ENCODE measurements around the gene SPATA31D1. TPM values are rescaled to one million over a fixed set of nuclear protein-coding genes. Genes with fewer than 3 reads are reported as not detected.

The SPATA31D1 gene
- polyA plus RNA-seq, 1 experiment: not detected

DNA sequence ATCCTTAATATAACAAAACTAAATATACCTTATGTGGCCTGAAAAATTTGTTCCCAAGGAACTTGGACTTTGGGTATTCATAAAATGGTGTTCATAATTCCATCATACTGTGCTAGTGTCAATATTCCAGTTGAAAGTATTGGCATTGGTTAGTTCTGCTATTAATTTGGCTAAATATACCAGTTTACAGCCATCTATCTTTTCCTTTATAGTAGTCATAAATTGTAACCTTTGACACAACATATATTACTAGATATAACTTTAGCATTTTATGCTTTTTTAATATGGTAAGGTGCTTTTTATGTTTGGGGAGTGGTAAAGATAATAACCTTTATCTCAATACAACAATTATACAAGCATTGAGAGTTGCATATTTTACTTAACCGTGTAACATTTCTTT is 23.7 kb downstream of the SPATA31D1 start:
- no peak for DNase-seq (ENCODE audit: low read depth)
- ChIA-PET POLR2A (no interaction called here), CTCF (interaction anchor here (0.6 kb wide), 1 partner anchor 595 kb away, joined by 3 read pairs; no protein-coding TSS in a partner anchor)
- H3K27me3 ChIP-seq (ENCODE audit: control insufficient read depth, insufficient read depth, low read length): no peaks in the 10 kb centered on the region
- H3K4me3 ChIP-seq (ENCODE audit: low read depth, low read length): no peak overlapping the region
- no peaks in the 10 kb centered on the region for H3K36me3 ChIP-seq (ENCODE audit: control insufficient read depth, insufficient read depth, low read length)
- TF ChIP-seq, protein P1, sequence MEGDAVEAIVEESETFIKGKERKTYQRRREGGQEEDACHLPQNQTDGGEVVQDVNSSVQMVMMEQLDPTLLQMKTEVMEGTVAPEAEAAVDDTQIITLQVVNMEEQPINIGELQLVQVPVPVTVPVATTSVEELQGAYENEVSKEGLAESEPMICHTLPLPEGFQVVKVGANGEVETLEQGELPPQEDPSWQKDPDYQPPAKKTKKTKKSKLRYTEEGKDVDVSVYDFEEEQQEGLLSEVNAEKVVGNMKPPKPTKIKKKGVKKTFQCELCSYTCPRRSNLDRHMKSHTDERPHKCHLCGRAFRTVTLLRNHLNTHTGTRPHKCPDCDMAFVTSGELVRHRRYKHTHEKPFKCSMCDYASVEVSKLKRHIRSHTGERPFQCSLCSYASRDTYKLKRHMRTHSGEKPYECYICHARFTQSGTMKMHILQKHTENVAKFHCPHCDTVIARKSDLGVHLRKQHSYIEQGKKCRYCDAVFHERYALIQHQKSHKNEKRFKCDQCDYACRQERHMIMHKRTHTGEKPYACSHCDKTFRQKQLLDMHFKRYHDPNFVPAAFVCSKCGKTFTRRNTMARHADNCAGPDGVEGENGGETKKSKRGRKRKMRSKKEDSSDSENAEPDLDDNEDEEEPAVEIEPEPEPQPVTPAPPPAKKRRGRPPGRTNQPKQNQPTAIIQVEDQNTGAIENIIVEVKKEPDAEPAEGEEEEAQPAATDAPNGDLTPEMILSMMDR (IDR thresholded peaks at IDR 0.05; ENCODE audit: insufficient read depth, low read depth, low read length): no peak

DNA sequence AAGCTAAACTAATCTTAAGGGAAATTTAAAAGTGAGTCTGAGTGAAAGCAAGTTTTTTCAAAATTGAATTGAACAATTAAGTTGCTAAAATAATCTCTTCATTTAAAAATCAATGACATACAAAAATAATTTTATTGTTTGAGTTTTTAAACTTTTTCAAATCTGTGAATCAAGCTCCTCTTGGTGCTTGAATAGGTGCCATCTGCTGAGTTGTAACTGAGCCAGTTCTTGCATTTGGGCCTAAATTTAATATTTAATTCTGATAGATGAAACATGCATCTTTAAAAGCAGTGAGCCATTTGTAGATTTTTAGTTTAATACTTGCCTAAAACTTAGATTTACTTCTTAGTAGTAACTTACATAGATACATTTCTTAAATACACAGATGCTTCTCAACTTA is 31.8 kb downstream of the SPATA31D1 start:
- H3K27me3 ChIP-seq (ENCODE audit: control insufficient read depth, insufficient read depth, low read length): no peaks in the 10 kb centered on the region
- TF ChIP-seq, protein P1 (IDR thresholded peaks at IDR 0.05; ENCODE audit: insufficient read depth, low read depth, low read length): no peak
- ChIA-PET CTCF (no interaction called here), POLR2A (no interaction called here)
- no peak overlapping the region for H3K4me3 ChIP-seq (ENCODE audit: low read depth, low read length)
- no peak for DNase-seq (ENCODE audit: low read depth)
- no peaks in the 10 kb centered on the region for H3K36me3 ChIP-seq (ENCODE audit: control insufficient read depth, insufficient read depth, low read length)

DNA sequence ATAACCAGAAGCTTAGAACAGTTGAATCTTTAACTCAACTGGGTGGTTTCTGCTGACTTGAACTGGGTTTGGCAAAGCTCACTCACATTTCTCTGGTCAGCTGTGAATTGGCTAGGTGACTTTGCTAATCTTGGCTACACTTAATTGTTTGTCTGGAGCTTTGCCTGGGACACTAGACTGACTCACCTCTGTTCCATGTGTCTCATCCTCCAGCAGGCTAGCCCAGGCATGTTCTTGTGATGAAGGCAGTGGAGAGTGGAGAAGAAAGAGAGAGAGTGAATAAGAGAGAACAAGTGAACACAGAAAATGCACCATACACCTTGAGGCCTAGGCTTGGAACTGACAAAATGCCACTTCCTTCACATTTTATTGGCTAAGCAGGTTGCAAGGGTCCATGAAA is 32.6 kb downstream of the SPATA31D1 start:
- ChIA-PET POLR2A (no interaction called here), CTCF (interaction anchor here (0.6 kb wide), 1 partner anchor 12 kb away, joined by 6 read pairs; no protein-coding TSS in a partner anchor)
- H3K4me3 ChIP-seq (ENCODE audit: low read depth, low read length): no peak overlapping the region
- peak; percentile 94 for DNase-seq (ENCODE audit: low read depth)
- H3K36me3 ChIP-seq (ENCODE audit: control insufficient read depth, insufficient read depth, low read length): no peaks in the 10 kb centered on the region
- no peaks in the 10 kb centered on the region for H3K27me3 ChIP-seq (ENCODE audit: control insufficient read depth, insufficient read depth, low read length)
- TF ChIP-seq, protein P1 (IDR thresholded peaks at IDR 0.05; ENCODE audit: insufficient read depth, low read depth, low read length): no peak

DNA sequence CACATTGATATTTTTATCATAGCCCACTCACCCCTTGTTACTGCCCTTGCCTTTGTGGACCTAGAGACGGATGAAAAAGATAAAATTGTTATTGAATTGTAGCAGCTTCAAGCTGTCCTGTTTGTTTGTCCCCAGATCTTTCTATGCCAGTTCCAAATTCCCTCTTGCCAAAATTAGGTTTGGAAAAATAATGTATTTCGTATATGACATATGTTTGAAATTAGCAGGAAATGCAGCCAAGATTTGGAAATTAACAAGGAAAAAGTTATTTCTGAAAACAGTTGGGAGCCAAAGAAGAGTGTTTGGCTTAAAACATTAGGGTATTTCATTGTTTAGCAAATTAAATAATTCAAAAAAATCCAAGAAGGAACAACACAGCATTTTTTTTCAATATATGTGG is 33.5 kb downstream of the SPATA31D1 start:
- no peaks in the 10 kb centered on the region for H3K27me3 ChIP-seq (ENCODE audit: control insufficient read depth, insufficient read depth, low read length)
- TF ChIP-seq, protein P1 (IDR thresholded peaks at IDR 0.05; ENCODE audit: insufficient read depth, low read depth, low read length): no peak
- POLR2A ChIA-PET: no interaction called here
- H3K4me3 ChIP-seq (ENCODE audit: low read depth, low read length): no peak overlapping the region
- CTCF ChIA-PET: no interaction called here
- DNase-seq (ENCODE audit: low read depth): no peak
- H3K36me3 ChIP-seq (ENCODE audit: control insufficient read depth, insufficient read depth, low read length): no peaks in the 10 kb centered on the region

DNA sequence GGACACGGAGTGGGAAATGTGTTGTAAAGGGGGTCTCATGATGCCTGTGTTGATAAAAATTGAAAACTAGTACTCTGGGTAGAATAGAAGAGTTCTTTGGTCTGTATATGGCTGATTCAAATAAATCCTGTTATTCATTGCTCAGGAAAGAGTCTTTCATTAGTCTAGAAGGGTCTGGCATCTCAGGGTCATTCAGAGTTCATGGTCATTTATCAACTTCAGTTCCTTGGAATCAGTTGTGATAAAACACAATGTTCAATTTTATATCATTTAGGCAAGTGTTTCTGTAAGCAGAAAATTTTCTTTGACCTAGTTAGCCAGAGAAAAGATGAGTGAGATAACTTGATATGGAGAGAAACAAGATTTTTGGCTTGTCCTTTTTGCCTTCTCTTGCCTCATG is 36.3 kb downstream of the SPATA31D1 start:
- Histone ChIP-seq H3K27me3 (ENCODE audit: control insufficient read depth, insufficient read depth, low read length) (no peaks in the 10 kb centered on the region), H3K36me3 (ENCODE audit: control insufficient read depth, insufficient read depth, low read length) (no peaks in the 10 kb centered on the region), H3K4me3 (ENCODE audit: low read depth, low read length) (no peak overlapping the region)
- TF ChIP-seq, protein P1 (IDR thresholded peaks at IDR 0.05; ENCODE audit: insufficient read depth, low read depth, low read length): no peak
- ChIA-PET CTCF (interaction anchor here (0.5 kb wide), 1 partner anchor 43 kb away, joined by 4 read pairs; no protein-coding TSS in a partner anchor), POLR2A (no interaction called here)
- DNase-seq (ENCODE audit: low read depth): no peak
